Measurements from ENCODE around the gene ANTXR1. TPM values are rescaled to one million over a fixed set of nuclear protein-coding genes. Genes with fewer than 3 reads are reported as not detected.

Gene ANTXR1
- total and polyA plus RNA-seq, 2 experiments from 2014 or later, result 29.1 to 34.7 TPM

DNA sequence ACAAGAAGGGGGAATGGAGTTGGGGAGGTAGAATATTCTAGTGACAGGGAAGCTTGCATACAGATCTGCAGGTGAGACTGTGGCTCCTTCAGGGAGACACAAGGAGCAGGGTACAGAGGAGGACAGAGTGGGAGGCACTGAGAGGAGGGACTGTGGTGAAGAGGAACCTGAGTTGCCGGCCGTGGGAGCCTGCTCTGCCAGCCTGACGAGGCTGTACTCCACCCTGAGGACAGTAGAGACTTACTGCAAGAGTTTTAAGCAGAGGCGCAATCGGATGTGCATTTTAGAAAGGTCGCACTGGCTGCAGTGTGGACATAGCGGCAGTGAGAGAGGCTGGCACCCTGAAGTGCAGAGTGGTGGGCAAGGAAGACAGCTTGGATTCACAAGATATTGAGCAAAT, 188.3 kb downstream of the ANTXR1 start:
- Histone ChIP-seq H3K9me2 (replicated peaks; ENCODE audit: insufficient read depth) (no peaks in the 10 kb centered on the region), H3K4me3 (no peak overlapping the region), H3K9me3 (ENCODE audit: low read depth) (no peaks in the 10 kb centered on the region), H3K79me2 (no peaks in the 10 kb centered on the region), H4K20me1 (ENCODE audit: insufficient read depth, poor library complexity, severe bottlenecking) (no peaks in the 10 kb centered on the region), H2AFZ (no peak overlapping the region), H3K4me1 (ENCODE audit: insufficient read depth) (peaks cover 16% of the 10 kb centered on the region), H3K27me3 (no peaks in the 10 kb centered on the region), H3K36me3 (replicated peaks; ENCODE audit: insufficient read depth, low read depth) (no peaks in the 10 kb centered on the region), H3K27ac (peak overlapping the region; percentile 63), H3K4me2 (no peak overlapping the region)
- 84% methylated on average over 7 of the region's 7 CpGs for WGBS (ENCODE audit: low lambda C conversion rate, missing lambda C conversion rate)
- no peak for DNase-seq (ENCODE audit: low spot score)
- TF ChIP-seq EZH2 (IDR thresholded peaks at IDR 0.05; ENCODE audit: borderline replicate concordance), result no peak
- TF ChIP-seq, protein P1, sequence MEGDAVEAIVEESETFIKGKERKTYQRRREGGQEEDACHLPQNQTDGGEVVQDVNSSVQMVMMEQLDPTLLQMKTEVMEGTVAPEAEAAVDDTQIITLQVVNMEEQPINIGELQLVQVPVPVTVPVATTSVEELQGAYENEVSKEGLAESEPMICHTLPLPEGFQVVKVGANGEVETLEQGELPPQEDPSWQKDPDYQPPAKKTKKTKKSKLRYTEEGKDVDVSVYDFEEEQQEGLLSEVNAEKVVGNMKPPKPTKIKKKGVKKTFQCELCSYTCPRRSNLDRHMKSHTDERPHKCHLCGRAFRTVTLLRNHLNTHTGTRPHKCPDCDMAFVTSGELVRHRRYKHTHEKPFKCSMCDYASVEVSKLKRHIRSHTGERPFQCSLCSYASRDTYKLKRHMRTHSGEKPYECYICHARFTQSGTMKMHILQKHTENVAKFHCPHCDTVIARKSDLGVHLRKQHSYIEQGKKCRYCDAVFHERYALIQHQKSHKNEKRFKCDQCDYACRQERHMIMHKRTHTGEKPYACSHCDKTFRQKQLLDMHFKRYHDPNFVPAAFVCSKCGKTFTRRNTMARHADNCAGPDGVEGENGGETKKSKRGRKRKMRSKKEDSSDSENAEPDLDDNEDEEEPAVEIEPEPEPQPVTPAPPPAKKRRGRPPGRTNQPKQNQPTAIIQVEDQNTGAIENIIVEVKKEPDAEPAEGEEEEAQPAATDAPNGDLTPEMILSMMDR (IDR thresholded peaks at IDR 0.05; ENCODE audit: poor library complexity), result no peak
- TF ChIP-seq EZH2phosphoT487 (IDR thresholded peaks at IDR 0.05; ENCODE audit: low read depth, severe bottlenecking, unreplicated experiment), result no peak

DNA sequence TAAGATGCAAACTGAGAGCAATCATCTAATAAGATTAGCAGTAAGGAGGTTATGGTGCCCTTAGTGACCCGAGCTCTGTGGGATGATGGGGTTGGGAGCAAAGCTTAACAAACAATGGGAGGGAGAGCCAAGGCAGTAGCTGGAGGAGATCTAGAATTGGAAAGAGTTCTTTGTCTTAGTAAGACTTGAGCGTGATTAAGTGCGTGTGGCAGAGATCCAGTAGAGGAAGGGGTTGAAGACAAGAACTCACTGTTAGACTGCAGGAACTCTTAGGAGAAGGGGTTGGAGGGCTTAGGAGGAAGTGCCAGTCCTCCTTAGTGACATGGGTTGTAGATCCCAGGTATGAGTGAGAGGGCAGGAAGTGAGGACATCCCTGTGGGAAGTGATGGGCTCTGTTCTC, 189.3 kb downstream of the ANTXR1 start:
- Histone ChIP-seq H3K4me1 (ENCODE audit: insufficient read depth) (peaks cover 13% of the 10 kb centered on the region), H2AFZ (no peak overlapping the region), H3K9me3 (ENCODE audit: low read depth) (no peaks in the 10 kb centered on the region), H3K4me3 (no peak overlapping the region), H3K9me2 (replicated peaks; ENCODE audit: insufficient read depth) (no peaks in the 10 kb centered on the region), H3K27ac (no peak overlapping the region), H3K4me2 (no peak overlapping the region), H4K20me1 (ENCODE audit: insufficient read depth, poor library complexity, severe bottlenecking) (no peaks in the 10 kb centered on the region), H3K36me3 (replicated peaks; ENCODE audit: insufficient read depth, low read depth) (no peaks in the 10 kb centered on the region), H3K27me3 (no peaks in the 10 kb centered on the region), H3K79me2 (no peaks in the 10 kb centered on the region)
- DNase-seq (ENCODE audit: low spot score), result no peak
- TF ChIP-seq, protein P1 (IDR thresholded peaks at IDR 0.05; ENCODE audit: poor library complexity), result no peak
- TF ChIP-seq EZH2 (IDR thresholded peaks at IDR 0.05; ENCODE audit: borderline replicate concordance) (no peak), EZH2phosphoT487 (IDR thresholded peaks at IDR 0.05; ENCODE audit: low read depth, severe bottlenecking, unreplicated experiment) (no peak)
- 94% methylated on average over 3 of the region's 3 CpGs for WGBS (ENCODE audit: low lambda C conversion rate, missing lambda C conversion rate)

DNA sequence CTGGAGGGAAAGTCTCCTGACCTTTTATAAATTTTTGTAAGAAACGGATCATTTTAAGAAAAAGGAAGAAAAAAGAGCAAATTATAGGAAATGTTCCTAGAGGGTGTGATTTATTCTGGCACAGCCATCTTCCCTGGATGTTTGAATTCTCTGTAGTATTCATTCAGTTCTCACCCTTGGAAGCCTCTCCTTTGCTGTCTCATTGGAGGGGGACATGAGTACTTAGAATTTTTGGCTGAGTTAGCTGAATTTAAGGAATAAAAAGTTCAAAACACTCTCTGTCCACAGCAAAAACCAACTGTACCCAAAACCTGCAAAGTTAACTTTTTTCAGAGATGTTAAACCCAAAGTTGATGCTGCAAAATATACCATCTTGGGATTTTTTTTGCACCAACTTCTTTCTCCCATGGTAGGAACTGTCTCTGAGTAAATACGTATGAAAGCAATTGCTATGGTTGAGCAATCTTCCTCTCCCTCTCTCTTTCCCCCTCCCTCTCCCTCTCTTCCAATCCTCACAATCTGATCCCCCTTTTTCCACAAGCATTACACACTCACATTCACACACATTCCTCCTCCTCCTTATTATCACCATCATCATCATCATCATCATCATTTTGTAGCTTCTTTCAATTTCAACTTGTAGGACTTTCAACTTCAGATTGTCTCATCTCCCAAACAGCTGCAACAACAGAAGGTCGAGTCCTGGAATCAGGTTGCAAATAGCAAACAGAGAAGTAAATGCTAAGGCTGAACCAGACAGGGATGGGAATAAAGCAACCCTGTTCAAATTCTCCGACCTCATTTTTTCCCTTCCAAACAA, 190.4 kb downstream of the ANTXR1 start:
- Histone ChIP-seq H3K9me3 (ENCODE audit: low read depth) (no peaks in the 10 kb centered on the region), H3K4me3 (no peak overlapping the region), H3K36me3 (replicated peaks; ENCODE audit: insufficient read depth, low read depth) (no peaks in the 10 kb centered on the region), H3K4me1 (ENCODE audit: insufficient read depth) (peaks cover 13% of the 10 kb centered on the region), H4K20me1 (ENCODE audit: insufficient read depth, poor library complexity, severe bottlenecking) (no peaks in the 10 kb centered on the region), H3K79me2 (no peaks in the 10 kb centered on the region), H3K9me2 (replicated peaks; ENCODE audit: insufficient read depth) (no peaks in the 10 kb centered on the region), H3K27me3 (no peaks in the 10 kb centered on the region), H3K4me2 (no peak overlapping the region), H2AFZ (no peak overlapping the region), H3K27ac (no peak overlapping the region)
- no peak for DNase-seq (ENCODE audit: low spot score)
- WGBS (ENCODE audit: low lambda C conversion rate, missing lambda C conversion rate), result 90% methylated on average over 4 of the region's 4 CpGs
- no peak for TF ChIP-seq EZH2phosphoT487 (IDR thresholded peaks at IDR 0.05; ENCODE audit: low read depth, severe bottlenecking, unreplicated experiment)
- TF ChIP-seq, protein P1 (IDR thresholded peaks at IDR 0.05; ENCODE audit: poor library complexity), result no peak

Data from hepatocyte (in vitro differentiated cells).